Measurements from ENCODE around the gene PRICKLE1.

DNA sequence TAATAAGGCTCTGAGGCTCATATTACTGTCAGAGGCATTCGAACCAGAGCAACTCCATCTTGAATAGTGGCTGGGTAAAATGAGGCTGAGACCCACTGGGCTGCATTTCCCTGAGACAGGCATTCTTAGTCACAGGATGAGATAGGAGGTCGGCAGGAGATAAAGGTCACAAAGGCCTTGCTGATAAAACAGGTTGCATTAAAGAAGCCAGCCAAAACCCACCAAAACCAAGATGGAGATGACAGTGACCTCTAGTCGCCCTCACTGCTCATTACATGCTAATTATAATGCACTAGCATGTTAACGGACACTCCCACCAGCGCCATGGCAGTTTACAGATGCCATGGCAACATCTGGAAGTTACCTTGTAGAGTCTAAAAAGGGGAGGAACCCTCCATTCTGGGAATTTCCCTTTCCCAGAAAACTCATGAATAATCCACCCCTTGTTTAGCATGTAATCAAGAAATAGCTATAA, 18.1 kb upstream of the PRICKLE1 start:
- TF ChIP-seq, protein P1, sequence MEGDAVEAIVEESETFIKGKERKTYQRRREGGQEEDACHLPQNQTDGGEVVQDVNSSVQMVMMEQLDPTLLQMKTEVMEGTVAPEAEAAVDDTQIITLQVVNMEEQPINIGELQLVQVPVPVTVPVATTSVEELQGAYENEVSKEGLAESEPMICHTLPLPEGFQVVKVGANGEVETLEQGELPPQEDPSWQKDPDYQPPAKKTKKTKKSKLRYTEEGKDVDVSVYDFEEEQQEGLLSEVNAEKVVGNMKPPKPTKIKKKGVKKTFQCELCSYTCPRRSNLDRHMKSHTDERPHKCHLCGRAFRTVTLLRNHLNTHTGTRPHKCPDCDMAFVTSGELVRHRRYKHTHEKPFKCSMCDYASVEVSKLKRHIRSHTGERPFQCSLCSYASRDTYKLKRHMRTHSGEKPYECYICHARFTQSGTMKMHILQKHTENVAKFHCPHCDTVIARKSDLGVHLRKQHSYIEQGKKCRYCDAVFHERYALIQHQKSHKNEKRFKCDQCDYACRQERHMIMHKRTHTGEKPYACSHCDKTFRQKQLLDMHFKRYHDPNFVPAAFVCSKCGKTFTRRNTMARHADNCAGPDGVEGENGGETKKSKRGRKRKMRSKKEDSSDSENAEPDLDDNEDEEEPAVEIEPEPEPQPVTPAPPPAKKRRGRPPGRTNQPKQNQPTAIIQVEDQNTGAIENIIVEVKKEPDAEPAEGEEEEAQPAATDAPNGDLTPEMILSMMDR (conservative IDR thresholded peaks at IDR 0.05; ENCODE audit: low read length) = no peak
- TF ChIP-seq EZH2phosphoT487 (IDR thresholded peaks at IDR 0.05; ENCODE audit: borderline replicate concordance) = no peak

Measured in Loucy (cell line).